K562 treated with DMSO at 1 percent for 48 hours (cell line): Measurements from ENCODE around the gene ESD. TPM values are rescaled to one million over a fixed set of nuclear protein-coding genes. Genes with fewer than 3 reads are reported as not detected.

ENCODE experiments used
- total RNA-seq: library from RNA; unstranded; fragments of 300-600 nt; gene quantifications from 2 replicates; pipeline ENCODE4 v1.2.3, GENCODE V29; 2022; ENCODE audit warnings: low replicate concordance; ENCODE audit errors: extremely low read depth

ESD gene, protein sequence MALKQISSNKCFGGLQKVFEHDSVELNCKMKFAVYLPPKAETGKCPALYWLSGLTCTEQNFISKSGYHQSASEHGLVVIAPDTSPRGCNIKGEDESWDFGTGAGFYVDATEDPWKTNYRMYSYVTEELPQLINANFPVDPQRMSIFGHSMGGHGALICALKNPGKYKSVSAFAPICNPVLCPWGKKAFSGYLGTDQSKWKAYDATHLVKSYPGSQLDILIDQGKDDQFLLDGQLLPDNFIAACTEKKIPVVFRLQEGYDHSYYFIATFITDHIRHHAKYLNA
- not detected in 2 replicates for total RNA-seq

DNA sequence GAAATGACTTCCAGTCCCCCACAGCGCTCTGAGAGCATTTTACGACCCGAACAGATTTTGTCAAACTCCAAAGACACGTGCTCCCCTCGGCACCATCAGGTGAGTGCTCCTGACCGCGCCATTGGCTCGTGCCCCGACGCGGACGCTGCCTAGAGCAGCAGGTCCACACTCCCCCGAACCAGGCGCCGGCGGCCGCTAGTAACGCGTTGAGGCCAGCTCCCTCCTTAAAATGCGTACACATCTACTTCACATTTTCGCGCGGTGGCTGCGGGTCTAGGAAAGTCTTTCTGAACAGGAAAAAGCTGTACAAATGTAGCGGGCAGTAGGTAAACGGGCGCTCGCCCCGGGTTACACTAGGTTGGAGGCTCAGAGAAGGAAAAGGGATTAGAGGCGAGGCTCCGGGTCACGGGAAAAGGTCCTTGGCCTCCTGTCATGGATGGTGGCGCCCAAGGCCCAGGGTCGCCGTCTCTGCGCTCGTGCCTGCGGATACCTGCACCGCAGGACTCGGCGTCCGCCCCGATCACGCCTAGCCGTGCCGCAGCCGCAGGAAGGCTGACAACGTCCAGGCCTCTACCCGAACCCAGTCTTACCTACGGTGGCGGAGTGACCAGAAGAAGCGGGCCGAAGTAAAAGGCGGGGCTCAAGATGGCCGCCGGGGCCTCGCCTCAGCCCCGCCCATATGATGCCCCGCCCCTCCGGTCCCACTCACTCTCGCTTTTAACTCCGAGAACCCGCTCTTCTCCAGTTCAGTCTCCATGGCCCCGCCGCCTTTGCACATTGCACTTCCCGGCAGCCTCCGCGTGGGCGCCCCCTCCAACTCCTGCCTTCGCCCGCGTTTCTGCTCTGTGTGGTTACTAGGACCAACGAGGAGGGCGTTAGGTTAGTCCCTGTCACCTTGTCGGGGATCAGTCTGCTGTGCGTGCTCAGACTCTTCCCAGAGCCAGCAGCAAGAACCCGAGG, at the start of gene ESD:
ESD (minus strand) TSS at position 647 of the 960 bp plus-strand sequence. CDS start 5,748 bp downstream, outside the sequence.

Other genes starting within 250 kb of the ESD start
- gene LRCH1, start 244.0 kb downstream of the ESD start, total RNA-seq, result not detected in 2 replicates
- not detected in 2 replicates for gene HTR2A, start 99.9 kb upstream of the ESD start, total RNA-seq